ENCODE data around the gene ATP5F1B. TPM values are rescaled to one million over a fixed set of nuclear protein-coding genes. Genes with fewer than 3 reads are reported as not detected.

Gene ATP5F1B
- 1,000 to 10,000 TPM in 1 of 6 donors, 100 to 1,000 TPM in 5; 711 to 1,110 (median 809) TPM for polyA plus RNA-seq (ENCODE audit: low read depth in 6 of 6)

- ATAC-seq (ENCODE audit: low read depth in 2 of 2) = peak; percentile 95 to 96
- Mint-ChIP-seq H3K4me3 (peak within 1 kb of the TSS; percentile 79 to 98 (median 96)), H3K36me3 (peaks cover 7 to 8% of the 10 kb centered on the region in 2 donors), H3K27me3 (no peaks in the 10 kb centered on the region), H3K27ac (peak within 1 kb of the TSS; percentile 95 to 99 (median 98)), H3K9me3 (no peaks in the 10 kb centered on the region), H3K4me1 (peaks cover 11 to 32% (median 24%) of the 10 kb centered on the region in 3 donors)
- peak; percentile 94 for DNase-seq
These were observed at the start of gene ATP5F1B for GRCh38 chr12:56645717-56646446. Gene ATP5F1B (minus strand): TSS chr12:56645984. CDS start chr12:56645963, 21 bp downstream.

DNA sequence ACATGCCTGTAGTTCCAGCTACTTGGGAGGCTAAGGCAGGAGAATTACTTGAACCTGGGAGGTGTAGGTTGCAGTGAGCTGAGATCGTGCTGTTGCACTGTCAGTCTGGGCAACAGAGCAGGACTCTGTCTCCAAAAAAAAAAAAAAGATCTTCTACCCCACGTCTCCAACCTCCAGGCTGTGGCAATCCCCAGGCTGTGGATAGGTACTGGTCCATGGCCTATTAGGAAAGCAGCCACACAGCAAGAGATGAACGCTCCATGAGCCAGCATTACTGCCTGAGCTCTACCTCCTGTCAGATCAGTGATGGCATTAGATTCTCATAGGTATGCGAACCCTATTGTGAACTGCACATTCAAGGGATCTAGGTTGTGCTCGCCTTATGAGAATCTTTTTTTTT is 48.4 kb upstream of the ATP5F1B start:
- ATAC-seq (ENCODE audit: low read depth in 2 of 2) (no peak), DNase-seq (no peak)
- no peak overlapping the region for H3K4me3 Mint-ChIP-seq
- no peak overlapping the region for H3K27ac Mint-ChIP-seq
- no peaks in the 10 kb centered on the region for H3K27me3 Mint-ChIP-seq
- no peaks in the 10 kb centered on the region for H3K36me3 Mint-ChIP-seq
- H3K9me3 Mint-ChIP-seq = no peaks in the 10 kb centered on the region
- peaks cover 0 to 8% (median 4%) of the 10 kb centered on the region in 3 donors for H3K4me1 Mint-ChIP-seq

GRCh38 chr12:56688846-56689109 is 43.0 kb upstream of the ATP5F1B start:
- Mint-ChIP-seq H3K36me3 (no peaks in the 10 kb centered on the region), H3K4me3 (peak overlapping the region; percentile 88 to 99 (median 99)), H3K9me3 (no peaks in the 10 kb centered on the region), H3K27me3 (no peaks in the 10 kb centered on the region), H3K27ac (peak overlapping the region; percentile 97 to 99 (median 99)), H3K4me1 (peaks cover 24 to 53% (median 36%) of the 10 kb centered on the region in 3 donors)
- no peak for DNase-seq
- peak; percentile 1 for ATAC-seq (ENCODE audit: low read depth in 2 of 2)

DNA sequence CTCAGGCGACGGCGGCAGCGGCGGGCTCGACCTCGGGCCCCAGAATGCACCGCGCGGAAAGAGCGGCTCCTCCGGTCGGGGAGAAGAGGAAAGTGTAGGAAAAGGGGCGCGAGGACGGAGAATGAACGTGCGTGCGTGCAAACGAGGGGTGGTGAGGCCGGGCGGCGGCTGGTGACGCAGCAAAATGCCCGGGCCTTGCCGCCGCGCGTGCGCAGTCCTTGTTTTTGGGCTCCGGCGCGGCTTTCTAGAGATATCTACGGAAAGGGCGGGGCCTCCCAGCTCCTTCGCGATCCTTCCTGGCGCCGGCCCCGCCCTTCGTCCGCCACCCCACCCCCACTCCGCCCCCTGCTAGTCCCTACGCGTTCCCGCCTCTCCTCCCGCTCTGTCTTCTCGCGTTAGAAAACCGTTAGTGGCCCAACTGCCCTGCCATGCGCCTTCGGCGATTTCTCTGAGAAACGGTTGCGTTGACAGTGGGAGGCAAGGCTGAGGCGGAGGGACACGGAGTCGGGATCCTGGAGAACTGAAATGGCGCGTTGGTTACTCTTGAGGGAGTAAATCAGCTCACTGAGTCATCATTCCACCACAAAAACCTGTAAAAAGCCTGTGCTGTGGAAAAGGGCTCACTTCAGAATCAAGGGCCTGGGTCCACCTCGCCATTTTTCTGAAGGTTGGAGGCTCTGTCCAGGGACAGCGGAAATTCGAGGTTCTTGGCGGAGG is 42.5 kb upstream of the ATP5F1B start, which contains the start of gene PTGES3:
TSS of gene PTGES3 (minus strand) at position 156 of the 717 bp plus-strand sequence. CDS start 285 bp downstream, outside the sequence.
- Mint-ChIP-seq H3K27me3 (no peaks in the 10 kb centered on the region), H3K4me1 (peaks cover 25 to 58% (median 37%) of the 10 kb centered on the region in 3 donors), H3K36me3 (no peaks in the 10 kb centered on the region), H3K4me3 (peak within 1 kb of the TSS; percentile 88 to 99 (median 99)), H3K27ac (peak within 1 kb of the TSS; percentile 97 to 99 (median 99)), H3K9me3 (no peaks in the 10 kb centered on the region)
- DNase-seq = peak; percentile 96
- peak; percentile 62 to 72 for ATAC-seq (ENCODE audit: low read depth in 2 of 2)

DNA sequence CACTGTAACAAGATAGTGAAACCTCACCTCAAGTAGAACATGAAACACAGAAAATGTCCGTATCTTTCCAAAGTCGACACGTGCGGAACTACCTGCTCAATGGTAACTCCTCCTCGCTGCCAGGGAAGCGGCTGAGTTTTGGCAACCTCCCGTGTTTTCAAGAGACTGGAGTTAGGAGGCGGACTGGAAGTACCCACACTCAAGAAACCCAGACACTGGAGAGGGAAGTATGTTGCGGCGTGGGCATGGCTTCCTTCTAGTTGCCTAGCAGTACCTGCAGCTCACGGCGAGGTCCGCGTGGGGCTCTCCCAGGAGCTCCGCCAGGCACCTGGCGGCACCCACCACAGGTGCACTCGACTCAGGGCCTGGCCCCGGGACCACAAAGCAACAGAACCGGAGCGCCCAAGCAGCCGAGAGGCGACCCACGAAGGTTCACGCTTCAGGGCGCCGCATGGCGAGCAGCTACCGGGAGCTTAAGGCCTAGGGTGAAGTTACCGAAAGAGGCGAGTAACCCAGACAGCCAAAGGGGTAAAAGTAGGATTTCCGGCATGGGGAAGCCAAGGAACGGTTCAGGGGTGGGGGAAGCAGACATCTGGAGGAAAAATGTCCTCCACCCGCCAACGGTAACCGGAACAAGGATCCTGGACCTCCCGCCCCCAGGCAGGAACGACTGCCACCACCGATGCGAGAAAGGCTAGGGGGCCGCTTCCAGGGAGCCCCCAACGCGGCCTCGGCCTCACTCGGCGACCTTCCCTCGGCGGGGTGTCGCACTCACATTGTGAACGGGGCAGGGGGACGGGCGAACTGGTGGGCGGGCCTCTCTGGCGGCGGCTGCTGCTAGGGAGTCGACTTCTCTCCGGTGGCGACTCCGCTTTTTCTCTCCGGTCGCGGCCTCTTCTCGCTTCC is 41.7 kb upstream of the ATP5F1B start:
- no peaks in the 10 kb centered on the region for H3K9me3 Mint-ChIP-seq
- no peaks in the 10 kb centered on the region for H3K36me3 Mint-ChIP-seq
- ATAC-seq (ENCODE audit: low read depth in 2 of 2) = peak; percentile 54 to 55
- peak overlapping the region; percentile 97 to 99 (median 99) for H3K27ac Mint-ChIP-seq
- peaks cover 25 to 65% (median 37%) of the 10 kb centered on the region in 3 donors for H3K4me1 Mint-ChIP-seq
- H3K27me3 Mint-ChIP-seq = no peaks in the 10 kb centered on the region
- H3K4me3 Mint-ChIP-seq = peak overlapping the region; percentile 88 to 99 (median 99)
- peak; percentile 68 for DNase-seq

- H3K36me3 Mint-ChIP-seq = no peaks in the 10 kb centered on the region
- H3K9me3 Mint-ChIP-seq = no peaks in the 10 kb centered on the region
- H3K27ac Mint-ChIP-seq = peak overlapping the region; percentile 77 to 97 (median 87)
- no peak for ATAC-seq (ENCODE audit: low read depth in 2 of 2)
- H3K4me1 Mint-ChIP-seq = peaks cover 31 to 81% (median 44%) of the 10 kb centered on the region in 3 donors
- no peaks in the 10 kb centered on the region for H3K27me3 Mint-ChIP-seq
- peak overlapping the region; percentile 56 to 99 (median 84) for H3K4me3 Mint-ChIP-seq
- DNase-seq = no peak
These were observed 39.1 kb upstream of the ATP5F1B start for GRCh38 chr12:56684745-56685359.

GRCh38 chr12:56682323-56682722 is 36.5 kb upstream of the ATP5F1B start:
- DNase-seq = no peak
- H3K27ac Mint-ChIP-seq = peak overlapping the region in 1 of 6 donors; percentile 97
- peaks cover 24 to 80% (median 34%) of the 10 kb centered on the region in 3 donors for H3K4me1 Mint-ChIP-seq
- H3K4me3 Mint-ChIP-seq = peak overlapping the region in 5 of 8 donors; percentile 5 to 65 (median 20)
- H3K36me3 Mint-ChIP-seq = no peaks in the 10 kb centered on the region
- no peaks in the 10 kb centered on the region for H3K27me3 Mint-ChIP-seq
- ATAC-seq (ENCODE audit: low read depth in 2 of 2) = no peak
- H3K9me3 Mint-ChIP-seq = no peaks in the 10 kb centered on the region

DNA sequence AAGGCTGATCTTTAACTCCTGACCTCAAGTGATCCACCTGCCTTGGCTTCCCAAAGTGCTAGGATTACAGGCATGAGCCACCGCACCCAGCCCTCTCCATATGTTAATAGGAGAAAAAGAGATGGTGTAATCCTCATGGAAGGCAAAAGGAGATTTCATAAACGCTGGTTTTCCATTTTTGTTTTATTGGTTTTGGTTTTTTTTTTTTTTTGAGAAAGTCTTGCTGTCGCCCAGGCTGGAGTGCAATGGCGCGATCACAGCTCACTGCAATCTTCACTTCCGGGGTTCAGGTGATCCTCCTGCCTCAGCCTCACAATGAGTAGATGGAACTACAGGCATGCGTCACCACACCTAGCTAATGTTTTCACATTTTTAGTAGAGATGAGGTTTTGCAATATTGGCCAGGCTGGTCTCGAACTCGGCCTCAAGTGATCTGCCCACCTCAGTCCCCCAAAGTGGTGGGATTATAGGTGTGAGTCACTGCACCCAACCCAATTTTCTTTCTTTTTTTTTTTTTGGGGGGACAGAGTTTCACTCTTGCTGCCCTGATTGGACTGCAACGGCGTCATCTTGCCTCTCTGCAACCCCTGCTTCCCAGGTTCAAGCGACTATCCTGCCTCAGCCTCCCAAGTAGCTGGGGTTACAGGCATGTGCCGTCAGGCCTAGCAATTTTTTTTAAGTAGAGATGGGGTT is 34.2 kb upstream of the ATP5F1B start:
- Mint-ChIP-seq H3K27me3 (no peaks in the 10 kb centered on the region), H3K4me1 (peaks cover 17 to 76% (median 30%) of the 10 kb centered on the region in 3 donors), H3K27ac (peak overlapping the region in 3 of 6 donors; percentile 34 to 79 (median 58)), H3K9me3 (no peaks in the 10 kb centered on the region), H3K4me3 (peak overlapping the region in 3 of 8 donors; percentile 22 to 57 (median 42)), H3K36me3 (no peaks in the 10 kb centered on the region)
- no peak for DNase-seq
- ATAC-seq (ENCODE audit: low read depth in 2 of 2) = no peak

DNA sequence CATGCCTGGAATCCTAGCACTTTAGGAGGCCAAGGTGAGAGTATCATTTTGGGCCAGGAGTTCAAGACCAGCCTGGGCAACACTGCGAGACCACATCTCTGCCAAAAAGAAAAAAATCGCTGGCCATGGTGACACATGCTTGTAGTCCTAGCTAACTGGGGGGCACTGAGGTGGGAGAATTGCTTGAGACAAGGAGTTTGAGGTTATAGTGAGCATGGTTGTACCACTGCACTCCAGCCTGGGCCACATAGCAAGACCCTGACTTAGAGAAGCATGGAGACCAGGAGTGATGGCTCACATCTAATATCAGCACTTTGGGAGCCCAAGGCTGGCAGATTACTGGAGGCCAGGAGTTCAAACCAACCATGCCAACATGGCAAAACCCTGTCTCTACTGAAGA is 33.1 kb upstream of the ATP5F1B start:
- DNase-seq (no peak), ATAC-seq (ENCODE audit: low read depth in 2 of 2) (no peak)
- Mint-ChIP-seq H3K4me1 (peaks cover 14 to 70% (median 18%) of the 10 kb centered on the region in 3 donors), H3K27me3 (no peaks in the 10 kb centered on the region), H3K9me3 (no peaks in the 10 kb centered on the region), H3K27ac (peak overlapping the region in 5 of 6 donors; percentile 34 to 92 (median 75)), H3K4me3 (peak overlapping the region in 1 of 8 donors; percentile 41), H3K36me3 (no peaks in the 10 kb centered on the region)

DNA sequence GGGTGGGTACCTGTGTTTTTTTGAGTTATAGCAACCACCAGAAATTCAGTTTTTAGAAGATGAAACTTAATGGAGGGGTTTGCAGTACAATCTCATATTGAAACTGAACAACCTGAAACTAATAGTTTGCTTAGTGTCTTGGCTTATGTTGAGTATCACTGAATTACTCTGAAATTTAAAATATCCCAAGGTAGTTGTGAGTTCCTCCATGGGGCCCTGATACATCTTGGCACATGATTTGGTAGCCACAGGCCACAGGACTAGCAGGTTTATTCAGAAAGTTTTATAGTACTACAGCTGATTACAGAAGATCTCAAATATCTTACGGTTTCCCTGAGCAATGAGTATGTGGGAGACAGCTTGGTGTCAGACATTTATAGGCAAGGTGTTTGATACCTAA is 31.9 kb upstream of the ATP5F1B start:
- no peak overlapping the region for H3K4me3 Mint-ChIP-seq
- H3K27ac Mint-ChIP-seq = peak overlapping the region in 2 of 6 donors; percentile 12 to 41
- peaks cover 12 to 65% (median 22%) of the 10 kb centered on the region in 3 donors for H3K4me1 Mint-ChIP-seq
- no peaks in the 10 kb centered on the region for H3K27me3 Mint-ChIP-seq
- DNase-seq = no peak
- no peak for ATAC-seq (ENCODE audit: low read depth in 2 of 2)
- no peaks in the 10 kb centered on the region for H3K36me3 Mint-ChIP-seq
- H3K9me3 Mint-ChIP-seq = no peaks in the 10 kb centered on the region

- Mint-ChIP-seq H3K27me3 (no peaks in the 10 kb centered on the region), H3K27ac (peak overlapping the region in 2 of 6 donors; percentile 41 to 69), H3K4me1 (peaks cover 9 to 62% (median 24%) of the 10 kb centered on the region in 3 donors), H3K4me3 (no peak overlapping the region), H3K36me3 (no peaks in the 10 kb centered on the region), H3K9me3 (no peaks in the 10 kb centered on the region)
- DNase-seq (no peak), ATAC-seq (ENCODE audit: low read depth in 2 of 2) (no peak)
These were observed 31.2 kb upstream of the ATP5F1B start for GRCh38 chr12:56676851-56677580.
